Psoas muscle (tissue), 8 donors: ENCODE measurements around the gene CCAR1. TPM values are rescaled to one million over a fixed set of nuclear protein-coding genes. Genes with fewer than 3 reads are reported as not detected.

Source experiments
- ATAC-seq, 4 donors: fragments of 200-7000 bp; cut with Tn5 transposase; one replicate each; pipeline ENCODE4 v1.9.1; 2020; ENCODE audit warnings: moderate library complexity in 3 of 4, mild to moderate bottlenecking in 2 of 4
- DNase-seq, 2 donors: peaks; one replicate each; pipeline ENCODE4 v3.0.0-alpha.2; 2020
- H3K27ac ChIP-seq: fragments of 200-600 bp; one replicate; pipeline ENCODE4 v1.8.0; 2022
- H3K27me3 ChIP-seq, 3 donors: fragments of 200-600 bp in 1 of 3; one replicate each; pipeline versions ENCODE4 v1.6.1 to v1.8.0; 2013 to 2022; ENCODE audit warnings: low read length in 2 of 3, mild to moderate bottlenecking in 2 of 3, moderate library complexity in 1 of 3; ENCODE audit not compliant: insufficient read depth in 3 of 3
- H3K36me3 ChIP-seq, 2 donors: fragments of 200-600 bp in 1 of 2; one replicate each; pipeline versions ENCODE4 v1.6.1 to v1.8.0; 2013 to 2022; ENCODE audit warnings: low read depth in 1 of 2, mild to moderate bottlenecking in 1 of 2, moderate library complexity in 1 of 2; ENCODE audit not compliant: insufficient read depth in 1 of 2
- H3K4me1 ChIP-seq: fragments of 200-600 bp; one replicate; pipeline ENCODE4 v1.8.0; 2022
- H3K4me3 ChIP-seq: fragments of 200-600 bp; one replicate; pipeline ENCODE4 v1.8.0; 2022; ENCODE audit warnings: mild to moderate bottlenecking
- H3K9me3 ChIP-seq: fragments of 200-600 bp; one replicate; pipeline ENCODE4 v1.8.0; 2022
- CTCF ChIP-seq: fragments of 200-600 bp; IDR thresholded peaks from one replicate; pipeline ENCODE4 v1.8.0; 2022; ENCODE audit warnings: antibody characterized with exemption
- WGBS, 3 donors: extraction: QIAGEN DNeasy Blood & Tissue Kit; methylation state at CpG; one replicate each; pipeline versions ENCODE4 v1.1.6 to v1.1.7; 2013; 5-methylcytosine and 5-hydroxymethylcytosine counted together
- intact Hi-C, 2 donors: fragments of 100-400 bp; cut with DNase I; formaldehyde crosslinking; loops; one replicate each; pipeline versions ENCODE4 v1.11.0 to v1.14.2; 2022
- polyA plus RNA-seq, 3 donors: library from polyadenylated mRNA; stranded (reverse); fragments of 200-250 nt; gene quantifications; one replicate each; pipeline ENCODE4 v1.2.3, GENCODE V29; 2013
- total RNA-seq, 4 donors: library from RNA; stranded (reverse); fragmentation: NEBNext Ultra II Directional in 2 of 4; extraction: Animal tissue kit (Norgen Biotek cat#: 25700) in 2 of 4; gene quantifications; one replicate each; pipeline versions ENCODE4 v1.2.1 to v1.2.4, GENCODE V29; 2021 to 2023
- donor health status: healthy with polysubstance abuse.
- donor health status: DM: no; HTN: no; CAD: no; lungs with moderate emphysema.
- donor health status: Bipolar disorder and iron deficiency.
- donor health status: healthy.
- donor health status: DM: yes; HTN: yes; CAD: no.
- donor health status: DM: no; HTN: no; CAD: no.
- donor health status: DM: no; HTN: no; CAD: no.
- donor health status: DM: yes; HTN: yes; CAD: no.

Gene CCAR1
- total and polyA plus RNA-seq, 7 donors = 22.1 to 52.8 (median 31.0) TPM

- no peak for DNase-seq
- TF ChIP-seq CTCF = no peak
Measured at GRCh38 chr10:68721673-68722335, 765 bp downstream of the CCAR1 start.

GRCh38 chr10:68725016-68725415 lies 4.0 kb downstream of the CCAR1 start:
- no peak for TF ChIP-seq CTCF
- DNase-seq (no peak), ATAC-seq (no peak)
- Histone ChIP-seq H3K27ac (no peak overlapping the region), H3K4me3 (no peak overlapping the region), H3K4me1 (peaks cover 20% of the 10 kb centered on the region), H3K36me3 (peaks cover 4 to 75% of the 10 kb centered on the region in 2 donors), H3K27me3 (no peaks in the 10 kb centered on the region), H3K9me3 (no peaks in the 10 kb centered on the region)
- WGBS, 3 donors = 92 to 94% (median 94%) methylated on average over 14 of the region's 14 CpGs
- intact Hi-C loops = loop anchor here in 1 of 2 donors (10.0 kb wide), 1 partner anchor 170 kb away; no protein-coding TSS in a partner anchor

More at GRCh38 chr10:68721673-68722335, 765 bp downstream of the CCAR1 start:
- Histone ChIP-seq H3K9me3 (no peaks in the 10 kb centered on the region), H3K36me3 (peaks cover 4 to 43% of the 10 kb centered on the region in 2 donors), H3K27ac (peak overlapping the region; percentile 94), H3K4me3 (peak overlapping the region; percentile 91), H3K27me3 (no peaks in the 10 kb centered on the region), H3K4me1 (peaks cover 12% of the 10 kb centered on the region)
- ATAC-seq = no peak
- intact Hi-C loops = loop anchor here in 1 of 2 donors (10.0 kb wide), 1 partner anchor 167 kb away; no protein-coding TSS in a partner anchor
- 0 to 1% (median 0%) methylated on average over 27 of the region's 27 CpGs for WGBS, 3 donors

GRCh38 chr10:68727146-68727545 lies 6.1 kb downstream of the CCAR1 start:
- DNase-seq = no peak
- TF ChIP-seq CTCF = no peak
- H3K4me1 ChIP-seq = peaks cover 20% of the 10 kb centered on the region
- no peaks in the 10 kb centered on the region for H3K9me3 ChIP-seq
- H3K36me3 ChIP-seq = peaks cover 4 to 96% of the 10 kb centered on the region in 2 donors
- ATAC-seq = no peak
- intact Hi-C loops = loop anchor here in 1 of 2 donors (10.0 kb wide), 1 partner anchor 172 kb away; no protein-coding TSS in a partner anchor
- no peaks in the 10 kb centered on the region for H3K27me3 ChIP-seq
- peak overlapping the region; percentile 30 for H3K27ac ChIP-seq
- H3K4me3 ChIP-seq = no peak overlapping the region
- WGBS, 3 donors = 52 to 80% (median 56%) methylated on average over 9 of the region's 9 CpGs

- DNase-seq = no peak
- peaks cover 6 to 100% of the 10 kb centered on the region in 2 donors for H3K36me3 ChIP-seq
- H3K9me3 ChIP-seq = no peaks in the 10 kb centered on the region
- TF ChIP-seq CTCF = no peak
- 93 to 95% (median 94%) methylated on average over 8 of the region's 8 CpGs for WGBS, 3 donors
- no peak overlapping the region for H3K4me3 ChIP-seq
- no peak for ATAC-seq
- intact Hi-C loops = no loop called here
- H3K27me3 ChIP-seq = no peaks in the 10 kb centered on the region
- no peak overlapping the region for H3K27ac ChIP-seq
- no peaks in the 10 kb centered on the region for H3K4me1 ChIP-seq
Measured at GRCh38 chr10:68732651-68733050, 11.6 kb downstream of the CCAR1 start.
